DMS 273 (cell line): Measurements from ENCODE around the gene PGAP2.
A peak's percentile ranks its signal among the peaks of the same experiment; 100 is the strongest.
"Not testable (repeated sequence)": the region's sequence is repeated elsewhere in the genome, so short reads cannot be mapped to it uniquely, and the experiment has no call there.

Experiments used
- DNase-seq: peaks from one replicate; lab custom pipeline; 2025; ENCODE audit not compliant: unreplicated experiment; lab: John Stamatoyannopoulos, UW

The PGAP2 gene

GRCh38 chr11:3854977-3855807 lies 46.8 kb downstream of the PGAP2 start, which contains the start of gene STIM1:
TSS of gene STIM1 (plus strand) at chr11:3855664. CDS start at chr11:3856271, 607 bp downstream.
- peak; percentile 95 for DNase-seq

GRCh38 chr11:3855808-3856491 lies 47.6 kb downstream of the PGAP2 start:
- DNase-seq = peak; percentile 52

DNA sequence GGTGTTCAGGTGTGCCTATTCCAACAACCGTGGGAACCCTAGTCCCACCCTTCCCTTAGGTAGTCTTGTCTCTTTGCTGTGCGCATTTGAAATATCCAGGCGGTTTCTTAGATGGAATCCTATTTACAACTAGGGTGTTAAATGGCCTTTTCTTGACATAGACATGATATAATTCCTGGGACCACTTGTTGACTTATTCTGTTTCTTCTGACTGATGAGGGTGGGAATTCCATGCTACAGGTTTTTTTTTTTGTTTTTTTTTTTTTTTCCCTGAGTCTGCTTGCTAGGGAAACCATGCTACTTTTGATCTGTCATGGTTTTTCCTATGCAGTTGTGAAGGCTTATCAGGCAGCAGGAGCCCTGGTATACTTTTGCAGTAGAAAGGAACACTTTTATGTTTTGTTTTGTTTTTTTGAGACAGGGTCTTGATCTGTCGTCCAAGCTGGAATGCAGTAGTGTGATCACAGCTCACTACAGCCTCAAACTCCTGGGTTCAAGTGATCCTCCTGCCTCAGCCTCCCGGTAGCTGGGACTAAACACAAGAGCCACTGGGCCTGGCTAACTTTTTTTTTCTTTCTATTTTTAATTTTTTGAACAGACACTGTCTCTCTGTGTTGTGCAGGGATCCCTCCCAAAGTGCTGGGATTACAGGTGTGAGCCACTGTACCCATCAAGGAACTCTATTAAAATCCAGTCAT lies 48.6 kb downstream of the PGAP2 start:
- no peak for DNase-seq

- no peak for DNase-seq
Measured at GRCh38 chr11:3857628-3858027, 49.3 kb downstream of the PGAP2 start.

DNA sequence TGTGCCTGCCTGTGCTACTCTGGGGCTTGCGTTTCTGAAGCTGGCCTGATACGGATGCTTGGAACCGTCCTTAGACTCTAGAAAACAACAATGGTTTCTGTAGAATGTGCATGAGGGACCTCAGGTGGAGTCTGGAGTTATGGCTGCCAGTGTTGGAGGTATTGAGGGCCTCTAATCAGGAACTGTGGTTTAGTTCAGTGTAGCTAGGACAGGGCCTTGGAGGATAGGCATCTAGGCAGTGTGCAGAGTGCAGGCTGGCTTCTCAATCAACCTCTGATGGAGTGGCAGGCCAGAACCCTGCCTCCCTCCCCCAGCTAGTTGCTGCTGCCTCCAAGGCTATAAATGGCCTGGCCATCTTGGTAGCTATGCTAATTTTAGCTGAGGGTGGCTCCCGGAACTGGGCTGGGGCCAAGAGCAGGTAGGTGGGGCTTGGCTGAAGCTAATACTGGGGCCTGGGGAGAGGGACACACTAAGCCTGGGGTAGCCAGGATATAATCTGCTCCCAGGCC lies 51.1 kb downstream of the PGAP2 start:
- DNase-seq = peak; percentile 30

DNA sequence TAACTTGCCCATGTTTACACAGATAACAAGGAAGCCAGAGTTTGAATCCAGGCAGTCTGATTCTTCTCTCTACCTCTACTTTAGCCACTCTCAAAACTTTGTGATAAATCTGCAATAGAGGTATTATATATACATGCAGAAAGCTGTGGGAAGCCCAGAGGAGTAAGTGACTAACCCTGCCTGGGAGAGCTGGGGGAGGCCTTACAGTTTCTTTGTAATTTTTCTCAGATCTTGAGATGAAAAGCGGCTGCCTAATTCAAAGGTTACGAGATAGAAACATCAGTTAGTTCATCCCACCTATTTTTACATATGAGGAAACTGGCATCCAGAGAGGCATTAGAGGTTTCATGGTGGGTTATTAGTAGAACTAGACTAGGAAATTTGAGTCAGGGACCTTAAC lies 52.0 kb downstream of the PGAP2 start:
- DNase-seq = no peak

DNA sequence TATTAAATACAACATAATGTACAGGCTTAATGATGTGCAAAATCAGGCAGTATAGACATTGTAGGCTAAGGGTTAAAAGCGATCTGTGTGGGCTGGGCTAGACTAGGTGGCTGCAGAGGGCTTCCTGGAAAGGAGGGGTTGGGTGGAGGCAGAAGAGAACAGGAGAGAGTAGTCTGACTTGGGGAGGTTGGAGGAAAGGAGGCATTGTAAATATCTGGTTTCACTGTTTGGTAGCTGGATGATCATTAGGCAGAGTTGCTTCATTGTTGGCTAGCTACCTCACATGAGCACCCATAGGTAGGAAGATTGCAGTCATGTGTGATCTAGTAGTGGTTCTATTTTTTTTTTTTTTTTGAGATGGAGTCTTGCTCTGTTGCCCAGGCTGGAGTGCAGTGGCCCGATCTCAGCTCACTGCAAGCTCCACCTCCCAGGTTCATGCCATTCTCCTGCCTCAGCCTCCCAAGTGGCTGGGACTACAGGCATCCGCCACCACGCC lies 52.6 kb downstream of the PGAP2 start:
- DNase-seq = not testable (repeated sequence)

- DNase-seq = no peak
Measured at GRCh38 chr11:3861683-3862082, 53.3 kb downstream of the PGAP2 start.

DNA sequence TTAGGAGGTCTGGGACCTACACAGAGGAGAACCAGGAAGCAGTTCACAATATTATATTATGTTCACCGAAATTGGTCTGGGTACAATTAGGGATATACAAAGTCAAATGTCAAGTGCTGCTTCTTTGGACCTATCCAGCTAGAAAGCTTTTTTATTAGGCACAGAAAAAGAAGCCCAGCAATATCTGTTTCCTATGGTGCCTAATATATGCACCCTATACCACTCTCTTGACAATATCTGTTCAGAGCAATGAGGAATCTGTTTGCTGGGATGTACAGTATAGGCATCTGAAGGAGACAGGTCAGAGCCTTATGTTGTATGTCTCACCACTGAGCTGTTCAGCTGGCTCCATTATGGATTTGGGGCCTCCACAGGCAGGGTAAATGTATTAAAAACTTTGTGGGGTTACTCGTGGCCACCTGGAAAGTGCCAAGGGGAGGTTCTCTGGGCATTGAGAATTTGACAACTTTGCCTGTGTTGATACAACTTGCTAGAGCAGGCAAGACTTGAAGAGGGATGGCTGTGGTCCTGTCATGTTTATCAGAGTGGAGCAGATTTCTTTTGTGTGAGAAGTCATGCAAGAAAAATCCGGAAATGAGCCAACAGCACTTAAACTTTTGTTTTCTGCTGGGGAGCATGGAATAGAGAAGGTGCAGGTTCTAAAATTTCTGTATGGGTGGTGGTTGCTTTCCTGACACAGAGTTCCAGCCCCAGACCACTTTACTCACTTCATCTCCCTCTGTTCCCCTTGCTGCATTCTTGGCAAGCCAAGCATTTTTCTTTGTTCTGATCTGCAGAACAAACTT lies 57.2 kb downstream of the PGAP2 start:
- no peak for DNase-seq

- DNase-seq = no peak
Measured at GRCh38 chr11:3866206-3866605, 57.8 kb downstream of the PGAP2 start.

GRCh38 chr11:3866836-3867208 lies 58.5 kb downstream of the PGAP2 start:
- DNase-seq = no peak

GRCh38 chr11:3867209-3868091 lies 59.1 kb downstream of the PGAP2 start:
- DNase-seq = no peak

DNA sequence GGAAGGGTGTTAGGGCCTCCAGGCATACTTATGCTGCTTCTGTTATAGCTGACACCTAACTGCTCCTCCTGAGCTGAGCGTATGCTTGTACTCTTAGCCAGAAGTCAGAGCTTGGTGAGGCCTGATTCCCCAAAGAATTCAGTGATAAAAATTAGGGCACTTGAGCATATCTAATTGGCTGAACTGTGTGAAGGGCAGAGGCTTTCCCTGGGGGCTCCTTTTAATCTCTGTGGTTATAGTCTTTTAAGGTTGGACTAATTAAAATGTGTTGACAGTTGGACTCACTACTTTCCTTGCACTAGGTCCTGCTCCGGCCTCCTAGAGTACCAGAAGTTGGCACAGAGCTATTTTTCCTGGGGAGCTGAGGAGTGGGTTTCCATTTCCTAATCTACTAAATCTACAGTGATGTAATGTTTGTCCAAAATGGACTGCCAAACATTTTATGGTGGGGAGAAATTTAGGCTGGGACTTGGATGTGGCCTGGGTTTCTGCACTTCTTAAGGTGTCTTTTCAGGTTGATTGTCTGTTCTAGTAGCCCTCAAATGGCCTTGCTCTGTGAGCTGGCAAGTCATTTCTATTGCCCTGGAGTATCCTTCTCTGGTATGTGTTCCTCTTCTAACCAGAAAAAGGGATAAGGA lies 65.5 kb downstream of the PGAP2 start:
- DNase-seq = peak; percentile 18
